ENCODE measurements around the gene ERMAP. TPM values are rescaled to one million over a fixed set of nuclear protein-coding genes. Genes with fewer than 3 reads are reported as not detected.

Gene ERMAP
- polyA plus RNA-seq, 1 experiment = 18.2 TPM

DNA sequence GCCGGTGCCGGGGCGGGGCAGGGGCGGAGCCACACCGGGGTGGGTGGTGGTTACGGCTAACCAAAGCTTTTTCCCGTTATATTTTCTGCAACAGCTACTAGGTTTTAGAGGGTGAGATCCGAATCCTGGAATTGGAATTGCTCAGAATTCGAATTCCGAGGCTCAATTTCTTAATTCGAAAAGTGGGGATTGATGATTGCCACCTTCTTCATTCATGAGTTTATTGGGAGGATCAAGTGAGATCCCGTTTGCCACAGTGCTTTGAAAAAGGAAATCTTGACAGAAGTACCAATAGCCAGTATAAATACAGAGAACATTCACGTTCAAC is 482 bp downstream of the ERMAP start:
- Histone ChIP-seq H3K4me3 (ENCODE audit: low read depth, low read length) (peak overlapping the region; percentile 64), H3K27me3 (ENCODE audit: control insufficient read depth, insufficient read depth, low read length) (no peaks in the 10 kb centered on the region), H3K27ac (ENCODE audit: low read depth, low read length) (no peak overlapping the region), H3K9me3 (ENCODE audit: control insufficient read depth, insufficient read depth, low read length) (no peaks in the 10 kb centered on the region)
- POLR2A ChIA-PET = interaction anchor here (0.6 to 3.0 kb wide), 3 partner anchors 9 to 52 kb away, joined by 3 to 16 read pairs (median 4); partner anchors contain the start of gene ZNF691
- CTCF ChIA-PET = interaction anchor here (0.7 to 2.4 kb wide), 4 partner anchors 29 to 256 kb away, joined by 3 to 10 read pairs (median 6); partner anchors contain the start of genes C1orf50, P3H1 and ZNF691
- TF ChIP-seq, protein P1, sequence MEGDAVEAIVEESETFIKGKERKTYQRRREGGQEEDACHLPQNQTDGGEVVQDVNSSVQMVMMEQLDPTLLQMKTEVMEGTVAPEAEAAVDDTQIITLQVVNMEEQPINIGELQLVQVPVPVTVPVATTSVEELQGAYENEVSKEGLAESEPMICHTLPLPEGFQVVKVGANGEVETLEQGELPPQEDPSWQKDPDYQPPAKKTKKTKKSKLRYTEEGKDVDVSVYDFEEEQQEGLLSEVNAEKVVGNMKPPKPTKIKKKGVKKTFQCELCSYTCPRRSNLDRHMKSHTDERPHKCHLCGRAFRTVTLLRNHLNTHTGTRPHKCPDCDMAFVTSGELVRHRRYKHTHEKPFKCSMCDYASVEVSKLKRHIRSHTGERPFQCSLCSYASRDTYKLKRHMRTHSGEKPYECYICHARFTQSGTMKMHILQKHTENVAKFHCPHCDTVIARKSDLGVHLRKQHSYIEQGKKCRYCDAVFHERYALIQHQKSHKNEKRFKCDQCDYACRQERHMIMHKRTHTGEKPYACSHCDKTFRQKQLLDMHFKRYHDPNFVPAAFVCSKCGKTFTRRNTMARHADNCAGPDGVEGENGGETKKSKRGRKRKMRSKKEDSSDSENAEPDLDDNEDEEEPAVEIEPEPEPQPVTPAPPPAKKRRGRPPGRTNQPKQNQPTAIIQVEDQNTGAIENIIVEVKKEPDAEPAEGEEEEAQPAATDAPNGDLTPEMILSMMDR (IDR thresholded peaks at IDR 0.05; ENCODE audit: low read depth, low read length) = no peak
- no peak for DNase-seq (ENCODE audit: low read depth, low spot score)

GRCh38 chr1:42817976-42818375 is 1.1 kb downstream of the ERMAP start:
- POLR2A ChIA-PET = interaction anchor here (0.6 to 3.0 kb wide), 3 partner anchors 10 to 52 kb away, joined by 3 to 16 read pairs (median 4); partner anchors contain the start of gene ZNF691
- Histone ChIP-seq H3K27ac (ENCODE audit: low read depth, low read length) (no peak overlapping the region), H3K4me3 (ENCODE audit: low read depth, low read length) (no peak overlapping the region; the same call in 1 of the 2 replicates), H3K9me3 (ENCODE audit: control insufficient read depth, insufficient read depth, low read length) (no peaks in the 10 kb centered on the region), H3K27me3 (ENCODE audit: control insufficient read depth, insufficient read depth, low read length) (no peaks in the 10 kb centered on the region)
- CTCF ChIA-PET = interaction anchor here (0.7 to 2.4 kb wide), 4 partner anchors 28 to 255 kb away, joined by 3 to 10 read pairs (median 6); partner anchors contain the start of genes C1orf50, P3H1 and ZNF691
- TF ChIP-seq, protein P1 (IDR thresholded peaks at IDR 0.05; ENCODE audit: low read depth, low read length) = no peak
- DNase-seq (ENCODE audit: low read depth, low spot score) = no peak

- Histone ChIP-seq H3K27ac (ENCODE audit: low read depth, low read length) (no peak overlapping the region), H3K4me3 (ENCODE audit: low read depth, low read length) (no peak overlapping the region), H3K27me3 (ENCODE audit: control insufficient read depth, insufficient read depth, low read length) (no peaks in the 10 kb centered on the region), H3K9me3 (ENCODE audit: control insufficient read depth, insufficient read depth, low read length) (no peaks in the 10 kb centered on the region)
- TF ChIP-seq, protein P1 (IDR thresholded peaks at IDR 0.05; ENCODE audit: low read depth, low read length) = no peak
- ChIA-PET CTCF (interaction anchor here (1.2 to 3.3 kb wide), 3 partner anchors 26 to 253 kb away, joined by 4 to 18 read pairs (median 5); partner anchors contain the start of gene ZNF691), POLR2A (no interaction called here)
- DNase-seq (ENCODE audit: low read depth, low spot score) = no peak
These were observed 3.9 kb downstream of the ERMAP start for GRCh38 chr1:42820813-42821212.

GRCh38 chr1:42821690-42822089 is 4.8 kb downstream of the ERMAP start:
- no peak overlapping the region for H3K4me3 ChIP-seq (ENCODE audit: low read depth, low read length)
- ChIA-PET POLR2A (interaction anchor here (0.6 to 0.7 kb wide), 3 partner anchors 15 to 497 kb away, joined by 4 read pairs; no protein-coding TSS in a partner anchor), CTCF (interaction anchor here (0.6 to 3.3 kb wide), 4 partner anchors 25 to 252 kb away, joined by 3 to 18 read pairs (median 4); partner anchors contain the start of gene ZNF691)

More at GRCh38 chr1:42821690-42822089, 4.8 kb downstream of the ERMAP start:
- H3K27me3 ChIP-seq (ENCODE audit: control insufficient read depth, insufficient read depth, low read length) = no peaks in the 10 kb centered on the region
- TF ChIP-seq, protein P1 (IDR thresholded peaks at IDR 0.05; ENCODE audit: low read depth, low read length) = no peak
- DNase-seq (ENCODE audit: low read depth, low spot score) = no peak
- no peak overlapping the region for H3K27ac ChIP-seq (ENCODE audit: low read depth, low read length)
- no peaks in the 10 kb centered on the region for H3K9me3 ChIP-seq (ENCODE audit: control insufficient read depth, insufficient read depth, low read length)
